ENCODE measurements around the gene LRP8.
"Not testable (repeated sequence)": the region's sequence is repeated elsewhere in the genome, so short reads cannot be mapped to it uniquely, and the experiment has no call there.

Gene LRP8

DNA sequence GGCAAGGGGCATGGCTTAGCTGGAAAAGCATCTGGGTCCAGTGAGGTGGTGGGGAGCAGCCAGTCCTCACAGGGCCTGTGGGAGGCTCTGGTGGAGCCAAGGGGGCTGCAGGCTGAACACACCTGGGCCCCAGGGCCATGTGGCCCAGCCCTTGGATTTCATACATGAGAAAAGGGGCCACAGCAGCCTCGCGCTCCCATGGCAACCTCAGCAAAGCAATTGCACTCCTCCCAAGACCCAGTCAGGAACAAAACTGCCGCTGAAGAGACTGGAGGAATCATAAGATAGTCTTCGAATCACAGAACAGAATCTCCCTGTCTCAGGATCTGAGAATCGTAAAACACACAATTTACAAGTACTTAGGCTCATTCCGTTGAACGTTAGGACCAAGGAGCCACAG lies 24.6 kb downstream of the LRP8 start:
- no peak for FAIRE-seq

DNA sequence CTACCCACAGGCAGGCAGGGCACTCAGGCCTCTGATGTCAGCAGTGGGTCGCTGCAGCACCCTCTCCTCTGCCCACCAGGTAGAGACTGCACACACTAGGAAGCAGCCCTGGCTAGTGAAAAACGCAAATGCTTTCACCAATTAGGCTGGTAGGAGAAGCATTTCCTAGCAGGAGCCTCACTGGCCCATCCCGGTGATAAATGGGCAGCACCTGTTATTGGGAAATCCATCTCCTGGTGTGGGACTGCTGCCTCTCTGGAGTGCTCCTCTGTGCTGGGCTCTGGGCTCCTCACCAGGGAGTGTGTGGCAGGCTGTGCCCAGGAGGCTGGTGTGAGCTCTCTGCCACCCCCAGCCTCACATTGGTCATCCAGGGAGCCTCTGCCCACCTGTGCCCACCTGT lies 28.6 kb downstream of the LRP8 start:
- no peak for FAIRE-seq

DNA sequence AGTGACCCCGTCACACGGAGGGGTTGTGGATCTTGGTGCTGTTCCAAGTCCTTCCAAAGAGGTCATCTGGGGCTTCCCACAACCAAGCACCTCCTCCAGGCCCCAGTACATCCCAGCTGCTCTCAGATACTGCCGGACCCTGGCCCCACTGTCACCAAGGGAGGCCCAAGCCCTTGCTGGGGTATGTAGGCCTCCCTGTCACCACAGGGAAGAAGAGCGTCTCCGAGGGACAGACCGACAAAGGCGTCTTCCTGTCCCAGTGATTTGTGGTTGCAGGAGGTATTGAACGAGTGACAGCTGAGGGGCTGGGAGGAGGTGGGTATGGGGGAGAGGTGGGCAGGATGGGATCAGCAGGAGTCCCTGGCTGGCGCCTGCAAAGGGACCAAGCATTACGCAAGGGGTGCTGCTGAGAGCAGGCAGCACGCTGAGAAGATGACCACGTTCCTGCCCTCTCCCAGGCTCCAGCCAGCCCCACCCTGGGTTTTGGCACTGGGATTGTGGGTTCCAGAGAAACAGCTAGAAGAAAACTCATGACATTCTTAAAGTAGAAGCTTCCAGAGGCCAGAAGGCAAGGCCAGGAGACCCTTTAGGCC lies 29.7 kb downstream of the LRP8 start:
- FAIRE-seq, result no peak

DNA sequence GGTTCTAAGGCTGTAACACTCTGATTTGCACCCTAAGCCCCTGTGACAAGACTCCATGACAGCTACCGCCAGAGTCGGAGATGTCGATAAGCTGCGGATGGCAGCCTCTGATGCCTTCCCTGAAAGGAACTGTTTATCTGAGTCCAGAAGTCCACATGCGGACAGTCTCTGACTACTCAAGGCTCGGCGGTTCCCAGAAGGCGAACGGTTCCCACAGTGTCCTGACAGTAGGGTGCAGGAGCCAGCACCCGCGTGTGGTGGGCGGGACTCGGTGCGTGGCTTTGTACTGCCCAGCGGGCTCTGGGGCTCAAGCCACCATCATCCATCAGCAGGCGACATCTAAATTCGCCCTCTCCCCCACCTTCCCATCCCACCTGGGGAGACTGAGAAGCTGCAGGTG lies 30.7 kb downstream of the LRP8 start:
- no peak for FAIRE-seq

DNA sequence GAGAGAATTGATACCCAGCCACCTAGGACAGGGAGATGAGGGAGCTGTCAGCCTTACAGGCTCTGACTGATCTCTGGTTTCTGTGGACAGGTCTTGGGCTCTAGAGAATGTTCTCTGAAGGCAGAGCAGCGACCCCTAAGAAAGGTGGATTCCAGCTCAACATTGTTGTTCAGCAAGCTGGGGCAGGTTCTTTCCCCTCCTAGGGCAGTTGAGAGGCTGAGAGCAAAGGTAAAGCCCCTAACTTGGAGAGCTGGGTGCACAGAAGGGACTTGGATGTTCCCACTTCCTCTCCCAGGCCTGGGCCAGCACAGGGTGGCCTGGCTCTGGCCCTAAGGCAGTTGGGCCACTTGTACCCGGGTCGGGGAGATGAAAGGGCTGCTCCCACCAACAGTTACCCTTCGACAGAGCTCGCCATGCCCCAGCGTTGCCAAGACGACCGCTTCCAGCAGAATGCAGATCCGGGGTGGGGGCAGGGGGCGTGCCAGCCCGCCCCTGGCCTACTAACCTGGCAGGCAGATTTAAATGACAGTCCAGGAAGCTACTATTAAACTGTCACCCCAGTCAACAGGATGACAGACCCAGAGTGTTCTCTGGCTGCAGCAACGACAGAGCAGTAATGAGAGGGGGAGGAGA lies 31.6 kb downstream of the LRP8 start:
- no peak for FAIRE-seq

DNA sequence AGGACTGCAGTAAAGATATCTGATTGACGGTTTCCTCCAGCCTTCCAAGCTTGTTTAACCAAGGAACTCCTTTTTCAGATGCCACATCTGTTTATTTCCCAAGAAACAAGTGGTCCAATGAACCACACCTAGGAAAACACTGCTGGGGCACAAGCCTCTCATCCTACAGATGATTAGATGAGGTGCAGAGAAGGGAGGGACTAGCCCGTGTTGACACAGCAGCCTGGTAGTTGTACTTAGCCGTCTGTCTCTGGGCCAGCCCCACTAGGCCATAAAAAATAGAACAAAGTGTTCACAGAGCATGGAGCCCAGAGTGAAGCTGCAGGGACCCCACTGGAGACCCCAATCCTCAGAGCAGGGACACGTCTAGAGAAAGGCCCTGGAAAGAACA lies 32.1 kb downstream of the LRP8 start:
- no peak for FAIRE-seq

DNA sequence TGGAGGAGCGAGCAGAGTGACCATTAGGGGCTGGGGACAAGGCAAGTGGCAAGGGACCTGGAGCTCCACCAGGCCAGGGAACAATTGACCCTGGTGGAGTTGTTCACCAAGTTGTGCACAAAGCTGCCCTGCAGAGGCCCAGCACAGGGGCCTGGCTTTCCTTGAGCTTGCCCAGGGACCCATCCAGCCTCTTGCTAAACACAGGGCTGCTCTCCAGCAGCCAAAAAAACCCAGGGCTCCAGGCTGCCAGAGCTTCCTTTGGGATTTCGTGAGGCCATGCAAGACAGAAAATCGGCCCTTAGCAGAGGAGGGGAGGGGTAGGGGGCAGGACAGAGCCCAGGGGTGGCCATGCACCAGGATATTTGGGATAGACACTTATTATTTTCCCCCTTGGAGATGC lies 32.6 kb downstream of the LRP8 start:
- no peak for FAIRE-seq

DNA sequence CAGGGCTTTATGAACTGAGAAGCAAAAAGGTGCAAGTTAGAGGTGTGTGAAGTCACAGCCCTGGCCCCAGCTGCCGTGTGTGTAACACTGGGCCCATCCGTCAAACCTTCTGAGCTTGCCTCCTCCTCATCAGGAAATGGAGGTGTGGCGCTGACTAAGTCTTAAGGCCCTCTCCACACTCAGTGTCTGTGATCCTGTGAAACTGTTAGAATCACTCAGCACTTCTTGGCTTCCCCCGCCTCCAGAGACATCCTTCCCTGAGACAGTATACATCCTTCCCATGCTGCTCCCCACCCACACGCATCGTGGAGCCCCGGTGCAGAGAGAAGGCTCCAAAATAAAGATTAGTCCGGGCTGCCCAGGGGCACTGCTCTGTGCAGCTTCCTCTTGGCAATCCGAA lies 33.3 kb downstream of the LRP8 start:
- FAIRE-seq, result no peak

DNA sequence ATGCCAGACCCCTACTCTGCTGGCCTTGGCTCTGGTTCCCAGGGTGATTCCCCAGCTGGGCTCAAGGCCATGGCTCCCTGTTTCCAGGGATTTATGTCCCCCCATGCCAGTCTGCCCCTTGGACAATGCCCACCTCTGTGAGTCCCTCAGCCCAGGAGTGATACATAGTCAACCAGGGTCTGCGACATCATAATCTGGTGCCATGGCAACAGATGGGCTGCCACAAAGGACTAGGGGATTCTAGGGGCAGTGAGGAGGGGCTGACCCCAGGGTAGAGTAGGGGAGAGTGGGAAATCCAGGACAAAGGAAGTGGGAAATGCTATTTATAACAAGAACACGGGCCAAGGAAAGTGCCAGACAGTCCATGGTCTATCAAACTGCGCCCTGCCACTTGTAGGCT lies 33.8 kb downstream of the LRP8 start:
- FAIRE-seq, result no peak

DNA sequence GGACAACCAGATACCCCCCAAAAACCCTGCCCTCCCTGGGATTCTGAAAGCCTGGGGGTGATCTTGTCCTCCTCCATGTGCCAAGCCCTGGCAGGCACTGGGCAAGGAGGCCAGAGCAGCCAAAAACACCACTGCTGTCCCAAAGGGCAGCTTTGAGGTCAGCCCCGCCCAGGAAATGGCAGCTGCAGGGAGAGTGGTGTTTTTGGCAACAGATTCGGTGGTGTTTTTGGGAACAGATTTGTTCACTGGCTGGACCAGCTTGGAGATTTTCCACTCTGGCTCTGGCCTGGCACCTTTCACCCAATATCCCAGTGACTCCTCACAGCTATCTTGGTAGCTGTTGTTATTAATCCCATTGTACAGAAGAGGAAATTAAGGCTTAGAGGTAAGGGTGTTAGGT lies 34.7 kb downstream of the LRP8 start:
- no peak for FAIRE-seq

DNA sequence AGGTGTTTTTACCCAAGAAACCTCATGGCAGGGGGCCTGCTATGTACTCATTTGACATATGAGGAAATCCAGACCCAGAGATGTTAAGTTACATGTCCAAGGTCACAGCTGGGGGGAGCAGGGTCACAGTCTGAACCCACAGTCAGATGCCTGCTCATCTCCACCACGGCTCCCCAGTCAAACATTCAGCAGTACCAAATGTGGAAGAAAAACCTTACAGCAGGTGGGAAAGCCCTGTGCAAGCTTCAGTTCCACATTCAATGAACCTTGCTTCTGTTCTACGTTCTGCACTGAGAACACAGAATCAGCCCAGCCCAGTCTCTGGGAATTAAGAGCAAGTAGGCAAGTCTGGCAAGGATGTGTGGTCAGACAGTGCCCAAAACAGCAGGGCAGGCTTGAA lies 35.2 kb downstream of the LRP8 start:
- no peak for FAIRE-seq

DNA sequence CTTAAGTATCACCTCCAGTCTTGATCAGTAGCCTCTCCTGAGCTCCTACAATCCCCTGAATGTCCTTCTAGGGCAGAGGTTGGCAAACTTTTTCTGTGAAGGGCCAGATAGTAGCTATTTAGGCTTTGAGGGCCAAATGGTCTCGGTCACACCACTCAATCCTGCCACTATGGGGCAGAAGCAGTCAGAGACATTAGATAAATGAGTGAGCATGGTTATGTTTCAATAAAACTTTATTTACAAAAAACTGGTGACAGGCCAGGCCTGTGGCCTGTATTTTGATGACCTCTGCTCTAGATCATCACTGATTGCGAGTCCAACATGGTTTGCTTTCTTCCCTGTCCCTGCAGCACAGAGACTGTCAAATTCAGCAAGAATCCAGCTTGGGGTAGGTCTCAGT lies 36.3 kb downstream of the LRP8 start:
- no peak for FAIRE-seq

DNA sequence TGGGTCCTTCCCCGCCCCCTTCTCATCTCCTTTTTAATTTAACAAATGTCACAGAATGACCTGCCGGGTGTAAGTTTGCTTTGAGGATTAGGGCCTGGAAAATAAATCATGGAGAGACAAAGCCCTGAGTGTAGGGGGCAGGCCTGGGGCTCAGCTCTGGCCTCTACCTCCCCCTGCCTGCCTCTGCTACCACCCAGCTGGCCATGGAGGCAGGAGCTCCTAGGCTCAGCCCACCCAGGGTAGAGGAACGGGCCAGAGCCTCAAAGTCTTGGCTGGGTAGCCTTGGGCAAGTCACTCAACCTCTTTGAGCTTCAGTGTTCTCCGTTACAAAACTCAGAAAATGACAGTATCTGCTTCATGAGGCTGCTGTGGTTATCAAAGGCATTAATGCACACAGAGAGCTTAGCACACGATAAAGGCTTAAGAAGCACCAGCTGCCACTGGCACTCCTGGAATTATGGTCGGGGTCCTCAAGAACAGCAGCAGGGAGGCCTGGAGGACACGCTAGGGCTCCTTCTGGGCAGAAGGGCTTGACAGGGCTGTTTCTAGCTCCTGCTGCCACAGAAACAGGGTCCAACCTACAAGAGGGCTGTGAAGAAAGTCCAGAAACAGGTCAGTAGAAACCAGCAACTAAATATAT lies 39.0 kb downstream of the LRP8 start:
- no peak for FAIRE-seq

DNA sequence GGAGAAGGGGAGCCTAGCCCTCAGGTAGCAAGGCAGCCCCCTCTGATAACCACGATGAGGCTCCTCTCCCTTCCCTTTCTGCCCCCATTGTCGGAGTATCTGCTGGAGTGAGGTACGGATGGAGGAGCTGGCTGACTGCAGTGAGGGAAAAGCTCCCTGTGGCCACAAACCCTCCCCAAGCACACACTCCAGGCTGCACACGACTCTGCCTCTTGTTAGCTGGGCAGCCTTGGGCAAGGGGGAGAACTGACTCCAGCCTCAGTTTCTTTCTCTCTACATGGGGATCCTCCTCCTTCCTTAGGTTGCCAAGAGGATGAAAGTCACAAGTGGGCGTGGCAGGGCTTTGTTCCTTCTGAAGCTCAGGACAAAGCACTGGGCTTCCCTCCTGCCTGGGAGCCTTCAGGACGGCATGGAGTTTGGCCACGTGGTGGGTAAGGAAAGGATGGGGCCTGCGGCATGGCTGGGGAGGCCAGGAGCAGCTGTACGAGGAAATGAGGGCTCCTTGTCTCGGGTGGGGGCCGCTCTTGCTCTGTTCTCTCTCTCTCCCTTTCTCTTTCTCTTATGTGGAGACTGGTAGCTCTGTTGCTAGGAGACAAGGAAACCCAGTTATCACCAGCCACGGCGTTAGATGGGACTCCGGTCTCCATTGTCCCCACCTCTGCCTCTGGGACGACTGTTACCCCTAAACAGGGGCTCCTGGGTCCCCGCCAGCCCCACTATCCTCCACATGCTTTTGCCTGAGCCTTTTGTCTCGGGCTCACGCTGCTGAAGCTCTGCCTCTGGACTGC lies 39.7 kb downstream of the LRP8 start:
- no peak for FAIRE-seq

DNA sequence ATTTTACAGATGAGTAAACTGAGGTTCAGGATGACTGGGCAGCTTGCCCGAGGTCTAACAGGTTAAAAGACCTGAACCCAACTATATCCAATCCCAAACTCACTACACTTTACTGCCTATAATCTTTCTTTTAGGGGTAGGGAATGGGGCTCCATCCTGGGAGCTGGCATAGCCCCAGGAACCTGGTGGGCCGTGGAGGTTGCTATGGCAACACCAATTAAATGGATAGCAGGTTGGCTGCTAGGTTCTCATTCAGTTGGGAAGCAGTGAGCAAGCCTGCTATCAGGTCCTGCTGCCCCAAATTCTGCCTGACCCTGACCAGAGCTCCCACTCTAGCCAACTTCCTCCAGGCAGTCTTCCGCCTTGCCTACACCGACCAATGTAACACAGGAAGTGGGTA lies 40.9 kb downstream of the LRP8 start:
- no peak for FAIRE-seq

DNA sequence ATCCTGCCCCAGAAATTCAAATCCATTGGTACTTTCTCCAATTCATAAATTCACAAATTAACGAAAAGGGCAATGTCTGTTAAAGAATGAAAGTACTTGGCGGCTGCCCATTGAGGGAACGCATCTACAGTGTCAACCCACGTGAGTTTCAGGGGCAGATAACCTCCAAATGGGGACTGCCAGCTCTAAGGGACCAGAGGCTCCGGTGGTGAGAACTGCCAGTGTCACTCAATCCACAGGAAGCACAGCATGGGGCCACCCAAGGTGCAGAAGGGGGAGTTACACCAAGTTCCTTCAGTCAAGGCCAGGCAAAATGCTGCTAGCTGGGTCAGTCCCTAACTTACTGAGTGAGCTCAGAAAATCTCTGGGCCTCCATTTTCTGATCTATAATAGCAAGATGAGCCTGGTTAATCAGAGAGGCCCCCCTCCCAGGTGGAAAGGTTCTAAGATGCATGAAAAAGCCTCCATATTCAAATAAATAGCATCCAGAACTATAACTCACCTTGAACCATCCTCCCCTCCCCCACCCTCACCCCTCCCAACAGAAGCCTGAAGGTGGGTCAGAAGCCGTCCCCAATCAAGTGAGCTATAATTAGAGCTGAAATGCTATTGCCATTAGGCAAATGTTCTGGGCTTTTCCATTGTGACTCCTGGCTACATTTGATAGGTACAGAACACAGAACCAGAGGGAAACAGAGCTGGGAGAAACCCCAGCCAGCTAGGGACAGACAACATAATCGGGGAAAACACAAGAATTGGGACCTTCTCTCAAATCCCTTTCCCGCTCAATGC lies 41.7 kb downstream of the LRP8 start:
- FAIRE-seq, result no peak

DNA sequence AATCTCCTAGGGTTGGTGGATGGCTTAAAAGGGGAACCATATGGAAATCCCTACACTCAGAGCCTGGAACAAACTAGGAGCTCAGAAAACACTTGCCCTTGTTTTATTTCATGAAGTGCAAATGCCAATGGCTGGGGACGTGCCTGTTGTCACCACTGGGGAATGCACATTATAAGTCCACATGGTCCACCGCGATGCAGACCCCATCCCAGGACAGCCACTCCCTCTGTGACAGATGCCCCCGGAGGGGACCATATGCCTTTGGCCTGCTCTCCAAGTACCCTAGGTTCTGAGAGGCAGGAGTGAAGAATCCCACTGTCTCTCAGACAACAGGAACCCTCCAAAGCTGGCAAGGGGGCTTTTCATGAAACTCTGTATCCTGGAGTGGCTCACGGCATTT lies 42.3 kb downstream of the LRP8 start:
- FAIRE-seq, result no peak

DNA sequence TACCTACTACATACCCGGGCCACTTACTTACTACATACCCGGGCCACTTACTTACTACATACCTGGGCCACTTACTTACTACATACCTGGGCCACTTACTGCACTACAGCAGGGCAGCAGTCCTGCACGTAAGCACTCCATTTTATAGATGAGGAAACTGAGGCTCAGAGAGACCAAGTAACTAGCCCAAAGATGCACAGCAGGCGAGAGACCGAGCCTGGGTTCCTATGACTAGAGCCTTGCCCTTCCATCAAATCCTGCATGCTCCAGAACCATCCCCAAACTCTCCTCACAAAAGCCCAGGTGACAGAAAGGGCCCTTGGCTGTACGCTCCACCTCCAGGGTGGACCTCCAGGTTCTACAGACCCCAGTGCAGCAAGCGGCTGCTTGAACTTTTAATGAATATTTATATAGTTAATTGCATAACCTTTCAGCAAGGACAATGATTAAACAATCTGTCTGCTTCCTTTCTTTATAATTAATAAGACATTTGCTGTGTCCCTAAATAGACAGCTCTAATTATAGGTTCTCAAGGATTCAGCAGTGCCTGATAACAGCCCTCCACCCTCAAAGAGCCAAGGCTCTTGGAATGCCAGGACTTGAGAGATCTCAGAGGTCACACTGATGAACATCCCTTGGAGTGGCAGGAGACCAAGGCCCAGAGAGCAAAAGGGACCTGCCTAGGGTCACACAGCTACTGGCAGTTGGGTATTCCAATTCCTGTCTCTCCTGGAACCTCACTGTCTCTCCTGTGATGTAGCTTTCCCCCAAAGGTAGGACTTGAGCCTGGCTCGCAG lies 43.4 kb downstream of the LRP8 start:
- FAIRE-seq, result no peak

DNA sequence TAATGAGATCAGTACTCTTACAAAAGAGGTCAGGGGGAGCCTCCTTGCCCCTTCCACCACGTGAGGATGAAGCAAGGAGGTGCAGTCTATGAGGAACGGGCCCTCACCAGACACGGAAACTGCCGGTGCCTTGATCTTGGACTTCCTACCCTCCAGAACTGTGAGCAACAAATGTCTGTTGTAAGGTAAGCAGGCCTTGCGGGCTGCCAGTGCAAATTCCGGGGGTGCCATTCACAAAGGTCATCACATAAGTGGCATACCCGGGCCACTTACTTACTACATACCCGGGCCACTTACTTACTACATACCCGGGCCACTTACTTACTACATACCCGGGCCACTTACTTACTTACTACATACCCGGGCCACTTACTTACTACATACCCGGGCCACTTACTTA lies 44.7 kb downstream of the LRP8 start:
- FAIRE-seq, result not testable (repeated sequence)

DNA sequence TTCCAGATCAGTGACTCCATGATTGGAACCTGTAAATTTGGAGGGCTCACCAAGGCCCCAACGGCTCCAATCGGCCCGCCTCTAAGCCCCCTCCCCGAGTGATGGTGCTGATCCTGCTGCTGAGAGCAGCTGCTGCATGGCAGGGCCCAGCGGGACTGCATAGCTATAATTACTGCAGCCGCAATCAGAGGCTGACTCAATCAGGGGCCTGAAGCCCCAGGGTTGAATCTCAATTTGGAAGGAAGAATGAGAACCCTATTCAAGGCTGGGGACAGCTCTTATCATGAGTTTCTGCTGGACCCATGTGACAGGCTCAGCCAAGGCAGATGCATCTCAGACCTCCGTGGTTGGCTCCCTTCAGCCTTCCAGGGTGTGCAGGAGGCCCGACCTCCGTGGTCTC lies 46.7 kb downstream of the LRP8 start:
- no peak for FAIRE-seq

DNA sequence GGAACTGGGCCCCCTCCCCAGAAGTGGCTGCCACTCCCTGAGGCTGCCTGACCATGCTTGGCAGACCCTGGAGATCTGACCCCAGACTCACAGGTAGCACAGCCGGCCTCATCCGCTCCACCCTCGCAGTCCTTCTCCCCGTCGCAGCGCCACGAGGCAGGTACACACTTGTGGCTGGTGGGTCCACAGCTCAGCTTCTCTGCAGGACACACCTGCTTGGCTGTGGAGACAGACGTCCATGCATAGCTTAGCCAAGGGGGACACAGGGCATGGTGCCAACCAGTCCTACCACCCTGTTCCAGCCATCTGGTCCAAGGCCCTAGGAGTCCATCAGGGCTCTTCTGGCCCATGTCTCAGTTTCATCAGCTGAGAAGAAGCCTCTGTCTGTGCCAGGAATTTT lies 47.4 kb downstream of the LRP8 start:
- no peak for FAIRE-seq

Measured in A204.1 (cell line).